Limb (tissue), 2 donors: Measurements from ENCODE around the gene PCARE.

ENCODE experiments used
- DNase-seq, 2 donors: peaks; one replicate each; pipeline ENCODE4 v3.0.0-alpha.2; 2016; ENCODE audit errors: extremely low spot score in 2 of 2

The PCARE gene

DNA sequence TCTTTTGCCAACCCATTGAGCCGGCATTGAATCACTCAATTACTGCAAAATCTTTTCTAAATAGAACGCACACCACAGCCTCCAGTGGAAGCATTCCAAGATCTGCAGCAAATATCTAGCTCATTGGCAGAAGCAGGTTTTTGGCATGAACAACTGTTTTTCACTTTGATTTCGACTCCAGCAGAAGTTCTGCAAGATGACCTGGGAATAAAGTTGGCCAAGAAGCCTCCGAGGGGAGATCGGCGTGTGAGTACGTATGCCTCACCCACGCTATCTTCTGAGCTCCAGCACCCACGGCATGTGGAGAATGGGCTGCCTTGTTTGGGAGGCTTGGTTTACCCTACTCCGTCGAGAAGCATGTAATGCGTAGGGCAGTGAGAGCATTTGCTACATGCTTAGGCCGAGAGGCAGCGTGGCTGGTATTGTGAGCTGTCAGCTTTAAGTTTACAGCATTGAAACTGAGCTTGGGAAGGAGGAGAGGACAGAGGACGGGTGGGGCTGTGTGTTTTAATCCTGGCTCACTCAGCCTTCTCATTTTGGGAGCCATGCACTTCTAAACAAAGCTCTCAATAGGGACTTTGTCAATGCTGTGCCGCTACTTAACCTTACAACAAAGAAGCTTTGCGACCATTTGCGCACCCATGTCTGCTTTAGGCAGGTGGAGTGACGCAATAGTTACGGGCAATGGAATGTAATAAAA, 10.5 kb downstream of the PCARE start:
- peak; percentile 42 to 69 for DNase-seq

DNA sequence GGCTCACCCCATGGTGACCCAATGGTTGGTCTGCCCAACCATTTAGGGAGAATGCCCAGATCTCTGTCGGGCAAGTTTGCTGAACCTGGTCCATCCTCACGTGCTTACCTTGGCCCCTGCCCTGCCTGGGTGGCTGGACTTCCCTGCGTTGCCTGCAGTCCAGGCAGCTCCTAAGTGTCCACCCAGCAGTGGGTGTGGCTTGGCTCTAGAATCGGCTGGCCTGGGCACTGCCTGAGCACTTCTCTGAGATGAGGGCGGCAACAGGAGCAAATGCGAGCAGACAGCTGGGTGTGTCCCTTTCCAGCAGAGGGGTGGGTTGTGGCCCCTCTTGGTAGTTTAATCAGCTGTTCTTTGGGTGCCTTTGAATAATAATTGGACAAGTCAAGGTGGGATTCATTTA, 11.3 kb downstream of the PCARE start:
- DNase-seq, result no peak

DNA sequence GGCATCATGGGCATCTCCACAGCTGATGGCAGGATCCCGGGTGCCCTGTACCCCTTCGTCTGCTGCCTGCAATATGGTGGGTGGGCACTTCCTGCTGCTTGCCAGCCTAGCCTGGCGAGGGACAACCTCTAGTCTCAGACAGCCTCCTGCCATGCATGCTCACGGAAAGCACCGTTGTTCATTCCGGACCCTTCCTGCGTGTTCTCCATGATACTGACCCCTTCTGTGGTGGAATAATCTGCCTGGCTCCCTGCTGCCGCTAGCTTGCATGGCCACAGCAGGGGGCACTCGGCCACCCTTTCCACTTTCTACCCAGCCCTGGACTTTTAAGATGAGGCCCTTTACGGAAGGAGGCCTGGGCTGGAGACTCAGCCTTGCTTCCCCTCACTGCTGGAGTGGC, 12.0 kb downstream of the PCARE start:
- DNase-seq, result no peak

DNA sequence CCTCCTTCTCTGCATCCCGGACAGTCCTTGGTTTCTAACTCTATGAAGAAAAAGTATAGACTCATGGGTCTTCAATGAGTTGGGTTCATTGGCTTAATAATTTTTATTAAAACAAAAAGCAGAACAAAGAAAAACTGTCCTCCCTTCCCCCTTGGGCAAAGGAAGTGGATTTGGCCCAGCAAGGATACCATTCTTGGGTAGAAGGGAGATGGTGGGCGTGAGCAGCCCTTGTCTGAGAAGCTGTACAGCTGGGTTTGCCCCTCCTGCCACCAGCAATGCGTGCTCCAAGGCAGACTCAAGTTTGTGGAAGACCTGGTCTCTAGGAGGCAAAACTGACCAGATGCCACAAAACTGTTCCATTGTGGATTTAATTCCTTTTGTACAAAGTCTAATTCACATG, 12.7 kb downstream of the PCARE start:
- no peak for DNase-seq

DNA sequence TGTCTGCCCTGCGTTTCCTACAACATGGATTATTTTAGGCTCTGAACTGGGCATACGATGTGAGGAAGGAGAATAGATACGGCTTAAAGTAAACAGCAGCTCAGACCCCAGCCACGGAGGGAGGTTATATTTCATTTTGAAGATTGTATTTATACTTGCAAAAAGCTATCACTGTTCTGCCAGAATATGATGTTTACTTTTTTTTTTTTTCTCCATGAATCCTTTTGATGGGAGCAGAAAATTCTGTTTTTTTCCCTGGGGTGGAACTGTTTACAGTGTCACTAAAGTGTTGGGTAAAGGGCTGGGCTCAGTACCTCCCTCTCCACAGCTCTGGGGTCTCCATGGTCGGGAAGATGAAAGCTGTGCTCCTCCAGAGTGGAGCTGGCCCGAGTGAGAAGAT, 13.1 kb downstream of the PCARE start:
- DNase-seq, result no peak

DNA sequence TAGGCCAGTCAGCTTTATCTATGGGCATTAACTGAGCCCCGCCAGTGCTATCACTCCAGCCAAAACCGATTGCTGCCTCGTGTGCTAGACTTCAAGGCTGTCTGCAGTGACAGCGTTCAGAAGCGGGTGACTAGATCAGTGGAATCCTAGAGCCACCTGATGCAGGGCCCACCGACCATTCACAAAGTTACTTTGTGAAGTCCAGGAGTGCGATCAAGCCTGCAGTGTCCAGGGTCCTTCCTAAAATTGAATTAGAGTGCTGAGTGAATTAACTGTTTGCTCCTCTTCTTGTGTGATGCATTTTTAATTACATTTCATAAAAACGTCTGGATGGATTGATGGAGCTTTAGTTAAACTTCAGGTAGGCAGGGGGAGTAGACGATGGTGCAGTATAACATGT, 13.9 kb downstream of the PCARE start:
- DNase-seq, result no peak

DNA sequence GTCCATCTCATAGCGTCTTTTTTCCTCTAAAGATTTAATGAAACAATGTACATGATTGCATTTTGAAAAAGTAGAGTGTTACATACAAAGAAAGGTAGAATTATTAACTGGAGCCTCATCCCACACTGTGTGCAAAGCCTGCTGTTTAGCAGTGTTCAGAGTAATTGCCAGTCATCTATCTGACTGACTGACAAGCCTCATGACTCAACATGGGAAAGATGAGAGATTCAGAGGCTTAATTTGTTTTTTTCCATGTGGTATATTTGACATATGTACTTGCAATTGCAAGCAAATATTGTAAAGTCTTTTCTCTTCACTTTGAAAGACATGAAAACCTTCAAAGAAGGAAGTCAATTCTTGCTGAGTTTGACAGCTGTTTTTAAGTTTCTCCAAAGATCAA, 14.7 kb downstream of the PCARE start:
- no peak for DNase-seq

DNA sequence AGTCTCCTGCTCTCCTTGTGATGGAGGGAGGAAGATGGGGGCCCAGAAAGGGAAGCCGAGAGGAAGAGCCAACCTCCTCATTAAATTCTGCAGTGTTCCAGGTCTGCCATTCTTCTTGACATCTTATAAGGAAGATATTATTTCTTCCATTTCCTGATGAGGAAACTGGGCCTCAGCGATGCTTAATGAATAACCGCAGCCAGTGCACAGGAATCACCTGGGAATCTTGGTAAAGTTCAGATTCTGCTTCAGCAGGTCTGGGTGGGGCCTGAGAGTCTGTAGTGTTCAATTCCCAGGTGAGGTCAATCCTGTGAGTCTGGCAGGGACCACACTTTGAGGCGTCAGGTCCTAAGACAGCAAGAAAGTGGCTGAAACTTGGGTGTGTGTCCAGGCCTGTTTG, 17.3 kb downstream of the PCARE start:
- no peak for DNase-seq

DNA sequence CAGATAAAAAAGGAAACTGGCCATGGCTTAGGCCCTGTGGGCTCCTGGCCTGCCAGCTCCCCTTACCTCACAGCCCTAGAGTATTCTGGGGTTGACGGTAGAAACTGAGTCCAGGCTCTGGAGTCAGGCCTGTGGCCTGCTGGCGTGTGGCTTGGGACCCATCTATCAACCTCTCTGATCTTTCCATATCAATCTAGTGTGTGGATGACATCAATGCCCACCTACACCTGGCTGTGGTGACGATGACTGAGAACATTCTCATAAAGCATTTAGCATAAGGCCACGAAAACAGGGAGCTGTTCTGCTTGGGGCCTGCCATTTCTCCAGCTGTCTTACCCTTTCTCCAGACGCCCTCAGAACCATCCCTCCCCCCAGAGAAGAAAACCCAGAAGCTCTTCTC, 17.9 kb downstream of the PCARE start:
- DNase-seq, result no peak

DNA sequence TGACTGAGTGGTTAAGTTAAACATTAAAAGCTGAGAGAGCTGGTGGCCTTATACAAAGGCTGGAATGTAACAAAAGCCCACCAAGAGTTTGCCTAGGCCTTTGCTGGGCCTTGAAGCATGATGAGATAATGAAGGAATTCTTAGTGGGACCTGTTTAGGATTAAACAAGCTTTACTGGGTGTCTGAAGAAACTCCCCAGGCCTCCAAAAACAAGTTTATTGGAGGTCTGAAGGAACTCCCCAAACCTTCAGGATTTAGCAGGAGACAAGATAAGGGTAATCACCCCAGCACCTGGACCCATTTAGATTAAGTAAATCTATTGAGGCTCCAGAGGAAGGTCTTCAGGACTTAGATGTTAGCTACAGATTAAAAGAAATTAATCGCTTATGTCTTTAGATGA, 18.7 kb downstream of the PCARE start:
- DNase-seq, result no peak

DNA sequence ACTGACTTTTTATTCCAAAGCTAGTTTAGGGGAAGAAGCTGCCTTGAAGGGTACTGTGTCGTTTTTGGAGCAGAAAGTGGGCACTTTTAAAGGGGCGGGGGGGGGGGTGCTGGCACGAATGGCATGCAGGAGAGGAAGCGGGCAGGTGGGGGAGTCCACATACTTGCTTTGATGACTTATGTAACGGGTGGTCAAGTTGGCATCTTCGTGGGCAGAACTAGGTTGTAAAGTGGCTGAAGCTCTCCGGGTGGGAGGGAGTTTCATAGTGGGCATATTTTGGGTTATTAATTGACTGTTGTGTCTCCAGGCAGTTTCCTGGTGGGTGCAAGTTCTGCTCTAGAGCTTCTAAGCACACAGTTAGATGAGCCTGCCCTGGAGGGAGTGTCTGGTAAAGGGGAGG, 19.9 kb downstream of the PCARE start:
- DNase-seq, result no peak

DNA sequence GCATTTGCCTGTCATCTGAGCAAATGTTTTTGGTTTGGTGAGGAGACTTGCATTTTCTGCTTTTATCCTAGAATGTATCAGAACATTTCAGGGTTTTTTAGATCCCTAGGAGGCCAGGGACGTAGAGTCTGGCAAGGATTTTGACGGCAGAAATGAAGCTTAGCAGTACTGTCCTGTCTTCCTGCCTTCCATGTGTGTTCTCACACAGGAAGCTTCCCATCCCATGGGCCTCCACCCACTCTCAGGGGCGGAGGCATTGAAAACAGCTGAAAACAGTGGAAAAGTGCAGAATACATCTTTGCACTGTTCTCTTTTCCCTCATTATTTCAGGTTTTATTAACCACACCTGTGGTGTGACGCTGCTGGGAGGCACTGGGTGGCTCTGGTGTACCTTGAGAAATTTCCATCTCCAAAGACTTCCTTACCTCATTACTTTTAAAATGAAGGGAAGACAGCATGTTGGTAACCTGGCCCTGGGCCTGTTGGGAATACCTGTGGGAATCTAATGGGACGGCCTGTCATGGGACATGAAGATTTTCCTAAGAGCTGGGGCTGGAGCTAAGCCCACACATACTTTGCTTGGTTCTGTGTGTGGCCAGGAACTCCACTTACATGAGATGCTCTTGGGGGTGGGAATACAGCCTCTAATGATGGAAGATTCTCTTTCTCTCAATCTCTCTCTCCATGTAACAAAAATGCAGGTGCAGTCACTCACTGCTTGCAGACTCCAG, 20.5 kb downstream of the PCARE start:
- no peak for DNase-seq

DNA sequence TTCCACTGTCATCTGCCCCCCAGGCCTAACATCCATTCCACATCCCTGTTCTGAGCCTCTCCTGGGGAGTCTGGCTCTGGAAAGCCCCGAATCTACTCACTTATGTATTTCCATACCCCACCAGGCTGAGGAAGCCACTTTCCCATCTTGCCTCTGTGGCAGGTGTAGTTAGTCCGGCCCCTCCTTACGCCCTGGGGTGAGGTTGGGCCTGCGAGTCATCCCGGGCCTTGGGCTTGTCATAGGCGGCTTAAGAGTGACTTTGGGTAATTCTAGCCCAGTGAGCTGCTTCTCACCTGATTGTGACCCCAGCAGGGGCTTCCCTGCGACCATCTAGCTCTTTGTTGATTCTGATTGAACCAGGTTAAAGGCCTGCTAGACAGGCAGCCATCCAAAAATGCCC, 21.1 kb downstream of the PCARE start:
- DNase-seq, result no peak

DNA sequence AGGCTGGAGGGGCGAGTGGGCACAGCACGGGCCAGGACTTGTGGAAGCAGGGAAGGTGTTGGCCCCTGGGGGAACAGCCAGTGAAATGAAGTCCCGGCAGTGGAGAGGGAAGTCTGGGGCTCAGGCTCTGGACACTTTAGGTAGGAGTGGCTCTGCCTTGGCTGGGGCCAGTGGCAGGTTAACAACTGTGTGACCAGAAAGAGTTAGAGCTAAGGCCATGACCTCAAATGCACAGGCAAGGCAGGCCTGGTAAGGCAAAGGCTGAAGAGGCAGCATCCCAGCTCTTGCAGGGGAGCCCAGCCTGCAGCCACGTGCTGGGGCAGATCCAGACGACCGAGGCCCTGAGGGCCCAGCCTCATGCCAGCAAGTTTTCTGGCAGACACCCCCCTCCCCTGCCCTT, 21.5 kb downstream of the PCARE start:
- no peak for DNase-seq

DNA sequence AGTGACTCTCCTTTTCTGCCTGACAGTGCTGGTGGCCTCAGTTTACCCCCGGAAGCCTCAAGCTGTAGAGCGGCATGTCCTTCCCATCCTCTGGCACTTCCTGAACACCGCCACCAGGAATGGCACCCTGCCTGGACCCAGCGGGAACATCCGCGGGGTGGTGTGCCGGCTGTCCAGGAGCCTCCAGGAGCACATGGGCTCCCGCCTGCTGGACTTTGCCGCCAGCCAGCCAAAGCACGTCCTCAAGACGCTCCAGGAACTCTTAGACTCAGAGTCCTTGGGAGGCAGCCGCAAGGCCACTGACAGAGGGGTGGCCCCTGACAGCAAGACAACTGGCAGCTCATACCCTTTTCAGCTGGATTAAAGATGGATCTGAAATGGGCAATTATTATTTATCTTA, 22.6 kb downstream of the PCARE start:
- DNase-seq, result no peak

DNA sequence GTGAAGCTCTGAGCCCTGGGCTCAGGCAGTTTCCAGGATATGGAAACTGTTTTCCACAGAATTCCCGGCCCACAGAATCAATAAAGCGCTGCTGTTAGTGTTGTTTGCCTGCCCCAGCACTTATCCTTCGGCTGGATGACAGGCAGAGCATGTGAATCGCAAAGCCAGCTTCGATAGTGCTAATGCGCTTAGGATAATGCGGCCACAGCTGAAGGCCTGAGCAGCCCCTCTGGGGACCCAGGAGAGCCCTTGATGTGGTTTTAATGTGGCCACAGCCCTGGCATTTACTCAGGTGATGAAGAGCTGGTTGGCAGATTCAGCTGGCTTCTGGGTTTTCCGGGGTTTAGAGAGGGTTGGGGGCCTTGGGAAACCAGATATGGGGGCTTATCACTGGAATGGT, 23.7 kb downstream of the PCARE start:
- no peak for DNase-seq

DNA sequence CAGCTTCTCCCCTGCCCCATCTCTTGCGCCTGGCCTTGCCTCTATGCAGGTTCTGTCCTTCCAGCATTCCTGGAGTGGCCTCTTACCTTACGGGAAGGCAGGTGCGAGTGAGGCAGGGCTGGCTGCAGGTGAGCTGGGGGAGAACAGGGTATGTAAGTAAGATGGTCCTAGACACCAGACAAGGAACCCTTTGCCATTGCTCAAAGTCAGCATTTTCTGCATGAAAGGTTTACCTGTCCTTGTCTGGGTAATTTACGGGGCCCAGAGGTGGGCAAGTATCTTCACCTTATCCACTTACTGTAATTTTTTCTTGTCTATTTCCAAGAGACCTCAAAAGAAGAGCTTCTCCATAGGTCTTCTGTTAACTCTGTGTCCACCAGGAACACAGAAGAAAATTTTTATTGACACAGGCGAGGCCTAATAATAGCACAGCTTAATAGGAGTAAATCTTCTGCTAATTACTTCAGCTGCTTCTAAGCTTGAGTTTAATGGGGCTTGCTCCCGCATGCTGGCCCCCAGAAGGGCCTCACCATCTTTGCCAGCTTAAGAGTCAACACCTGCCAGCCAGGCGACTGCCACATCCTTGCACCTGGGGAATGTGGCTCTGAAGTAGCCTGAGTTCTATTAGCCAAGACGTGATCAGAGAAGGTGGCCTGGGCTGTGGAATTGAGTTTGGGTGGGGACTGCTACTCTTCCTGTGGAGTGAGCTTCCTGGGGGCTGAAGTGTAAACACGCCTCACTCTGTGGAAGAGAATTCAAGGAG, 27.1 kb downstream of the PCARE start:
- DNase-seq, result no peak

DNA sequence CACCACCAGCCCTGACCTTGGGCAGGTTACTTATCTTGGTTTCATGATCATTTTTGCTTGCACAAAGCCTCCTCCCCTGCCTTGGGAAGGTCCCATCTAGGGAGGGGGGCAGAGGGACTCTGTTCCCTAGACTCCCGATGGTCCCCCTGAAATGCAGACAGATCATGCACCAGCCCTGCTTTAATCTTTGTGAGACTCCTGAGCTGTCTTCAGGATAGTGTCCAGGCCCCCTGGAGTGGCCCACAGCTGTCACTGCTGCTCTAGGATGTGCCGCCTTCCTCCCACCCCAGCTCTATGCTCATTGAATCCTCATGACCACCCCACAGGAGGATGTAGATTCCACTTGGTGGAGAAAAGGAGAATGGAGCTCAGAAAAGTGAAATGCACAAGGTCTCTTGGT, 28.0 kb downstream of the PCARE start:
- no peak for DNase-seq

DNA sequence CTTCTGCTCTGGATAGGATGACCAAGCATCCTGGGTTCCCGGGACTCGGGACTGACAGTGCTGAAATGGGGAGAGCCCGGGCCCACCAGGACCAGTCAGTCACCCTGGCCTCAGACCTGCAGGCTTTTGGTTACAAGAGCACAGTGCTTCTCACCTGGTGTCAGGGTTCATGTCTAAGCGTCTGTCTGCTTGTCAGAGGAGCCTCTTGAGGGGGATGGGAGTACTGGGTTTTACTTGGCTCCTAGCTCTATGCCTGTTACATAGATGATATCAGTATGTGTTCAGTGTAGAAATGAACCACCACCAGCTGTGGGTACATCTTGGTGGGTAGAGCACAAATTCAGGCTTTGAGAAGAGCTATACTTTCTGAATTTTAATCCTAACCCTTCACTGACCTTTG, 29.9 kb downstream of the PCARE start:
- no peak for DNase-seq

DNA sequence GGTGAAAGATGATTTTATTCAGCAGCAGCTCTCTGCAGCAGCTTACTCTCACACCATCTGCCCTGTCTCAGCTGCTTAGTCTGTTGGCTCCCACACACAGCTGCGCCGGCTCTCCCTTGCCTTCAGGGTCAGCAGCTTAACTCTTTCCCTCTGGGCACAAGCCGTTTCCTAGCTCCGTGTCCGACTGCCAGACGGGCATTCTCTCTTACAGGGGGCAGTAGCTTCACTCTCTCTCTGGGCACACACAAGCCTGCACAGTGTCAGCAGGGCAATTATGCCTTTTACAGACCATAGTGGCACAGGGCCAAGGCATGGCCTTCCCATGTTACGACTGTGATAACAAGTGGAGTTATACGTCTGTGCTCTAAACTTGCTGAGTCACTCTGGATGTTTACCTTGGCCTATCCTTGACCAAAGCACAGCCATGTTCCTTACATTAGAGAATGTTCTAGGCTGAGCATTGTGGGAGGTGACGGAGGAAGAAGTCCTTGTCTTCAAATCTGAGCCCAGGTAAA, 31.7 kb downstream of the PCARE start:
- peak; percentile 58 to 61 for DNase-seq

DNA sequence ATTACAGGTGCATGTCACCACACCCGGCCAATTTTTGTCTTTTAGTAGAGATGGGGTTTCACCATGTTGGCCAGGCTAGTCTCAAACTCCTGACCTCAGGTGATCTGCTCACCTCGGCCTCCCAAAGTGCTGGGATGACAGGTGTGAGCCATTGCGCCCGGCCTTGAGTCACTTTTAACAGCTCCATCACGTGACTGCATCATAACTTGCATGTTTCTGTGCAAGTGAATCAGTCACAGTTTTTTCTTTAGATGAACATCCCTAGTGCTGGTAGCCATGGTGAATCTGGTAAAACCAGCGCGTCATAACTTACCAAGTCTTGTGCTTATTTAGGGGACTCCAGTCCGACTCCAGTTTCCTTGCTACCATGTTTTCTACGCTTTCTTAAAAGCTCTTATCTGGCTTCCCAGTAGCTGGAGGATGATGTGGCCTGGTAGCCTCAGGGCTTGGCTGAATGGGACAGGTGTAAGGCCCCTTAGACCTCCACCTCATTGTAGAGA, 33.1 kb downstream of the PCARE start:
- no peak for DNase-seq

DNA sequence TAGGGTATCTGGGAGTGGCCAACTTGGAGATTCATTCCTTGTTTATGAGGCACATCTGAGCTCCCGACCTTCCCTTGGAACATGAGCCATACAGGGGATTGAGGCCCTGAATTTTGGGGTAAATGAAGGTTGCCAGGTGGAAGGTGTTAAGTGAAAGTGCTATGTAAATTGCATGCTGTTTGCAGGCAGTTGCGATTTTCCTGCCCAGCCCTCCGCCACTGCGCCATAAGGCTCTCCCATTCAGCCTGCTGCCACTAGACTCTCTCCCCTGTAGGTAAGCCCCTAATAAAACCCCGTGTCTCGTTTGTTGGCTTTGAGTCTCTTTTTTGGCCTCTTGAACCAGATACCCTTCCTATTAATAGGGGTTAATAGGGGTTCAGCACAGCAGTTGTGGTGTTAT, 33.8 kb downstream of the PCARE start:
- no peak for DNase-seq
